ENCODE data around the gene MRTO4. TPM values are rescaled to one million over a fixed set of nuclear protein-coding genes. Genes with fewer than 3 reads are reported as not detected.
"Not testable (repeated sequence)": the region's sequence is repeated elsewhere in the genome, so short reads cannot be mapped to it uniquely, and the experiment has no call there.

MRTO4 gene
- total RNA-seq, 1 experiment from 2014 or later = 79.3 TPM

DNA sequence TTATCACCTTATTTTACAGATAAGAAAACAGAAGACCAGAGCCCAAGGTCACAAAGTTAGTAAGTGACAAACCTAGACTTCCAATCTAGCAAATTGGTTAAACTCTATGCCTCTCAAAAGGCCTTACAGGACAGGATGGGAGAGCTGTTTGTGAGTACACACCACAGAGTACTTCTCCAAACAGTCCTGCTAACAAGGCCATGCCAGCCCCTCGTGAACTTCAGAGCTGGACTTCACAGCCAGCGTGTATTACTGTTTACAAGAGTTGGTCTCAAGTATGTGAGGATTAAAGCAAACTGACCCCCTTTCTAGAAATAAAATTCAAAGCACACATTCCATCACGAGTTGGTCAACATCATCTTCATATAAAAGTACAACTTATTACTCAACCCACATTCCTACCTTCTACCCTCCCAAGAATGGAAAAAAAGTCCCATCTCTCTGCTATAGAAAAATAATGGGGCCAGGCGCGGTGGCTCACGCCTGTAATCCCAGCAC lies 21.7 kb upstream of the MRTO4 start:
- H3K4me3 ChIP-seq (replicated peaks in 1 of 2; ENCODE audit: low read depth in 1 of 2, low read length in 2 of 2) = no peak overlapping the region
- no peak for TF ChIP-seq ELF1 (IDR thresholded peaks at IDR 0.05; ENCODE audit: borderline replicate concordance, low read depth)
- no peak for TF ChIP-seq ZNF274 (IDR thresholded peaks at IDR 0.05; ENCODE audit: low read depth, low read length)
- no peak overlapping the region for H3K9ac ChIP-seq (ENCODE audit: low read length)
- RAD21 ChIA-PET (ENCODE audit: low non-redundant PET in 1 of 2, low total read pairs in 2 of 2, uncharacterized antibody in 2 of 2, unreplicated experiment in 2 of 2) = no interaction called here
- H3K27me3 ChIP-seq (ENCODE audit: insufficient read depth, low read length) = no peaks in the 10 kb centered on the region
- POLR2A ChIA-PET = no interaction called here
- DNase-seq (ENCODE audit: low read depth, low spot score) = no peak
- H4K20me1 ChIP-seq (ENCODE audit: insufficient read depth) = no peaks in the 10 kb centered on the region; the same call in 1 of the 2 replicates
- H3K79me2 ChIP-seq (ENCODE audit: insufficient read depth, low read length) = peaks cover 5% of the 10 kb centered on the region; the same call in 1 of the 2 replicates
- H3K36me3 ChIP-seq (ENCODE audit: control insufficient read depth in 1 of 2, insufficient read depth in 2 of 2, low read length in 2 of 2) = peaks cover 50 to 64% of the 10 kb centered on the region in 2 experiments
- no peak overlapping the region for H2AFZ ChIP-seq (ENCODE audit: low read depth, low read length, poor library complexity, severe bottlenecking)
- no peaks in the 10 kb centered on the region for H3K4me1 ChIP-seq (ENCODE audit: control insufficient read depth in 1 of 2, insufficient read depth in 2 of 2, low read length in 2 of 2)
- no TSS peak for BruUV-seq (replicated peaks)
- H3K9me3 ChIP-seq (ENCODE audit: control insufficient read depth in 1 of 2, insufficient read depth in 1 of 2, low read depth in 1 of 2, low read length in 2 of 2) = no peaks in the 10 kb centered on the region
- H3K9me2 ChIP-seq (ENCODE audit: insufficient read depth) = no peaks in the 10 kb centered on the region
- no peak for ATAC-seq
- H3K27ac ChIP-seq (ENCODE audit: low read depth, low read length) = no peak overlapping the region
- H3K4me2 ChIP-seq (ENCODE audit: low read length) = no peak overlapping the region
- intact Hi-C loops (cut with micrococcal nuclease) = no loop called here
- CTCF ChIA-PET = interaction anchor here (0.6 to 0.8 kb wide), 2 partner anchors 11 to 674 kb away, joined by 3 read pairs; no protein-coding TSS in a partner anchor

GRCh38 chr1:19231736-19232523 lies 19.7 kb upstream of the MRTO4 start:
- H3K9ac ChIP-seq (ENCODE audit: low read length); BruUV-seq (replicated peaks); RAD21 ChIA-PET (ENCODE audit: low non-redundant PET in 1 of 2, low total read pairs in 2 of 2, uncharacterized antibody in 2 of 2, unreplicated experiment in 2 of 2); H2AFZ ChIP-seq (ENCODE audit: low read depth, low read length, poor library complexity, severe bottlenecking); H3K27ac ChIP-seq (ENCODE audit: low read depth, low read length); H4K20me1 ChIP-seq (ENCODE audit: insufficient read depth); H3K4me2 ChIP-seq (ENCODE audit: low read length); POLR2A ChIA-PET; H3K4me3 ChIP-seq (replicated peaks in 1 of 2; ENCODE audit: low read depth in 1 of 2, low read length in 2 of 2); H3K79me2 ChIP-seq (ENCODE audit: insufficient read depth, low read length); H3K9me2 ChIP-seq (ENCODE audit: insufficient read depth); H3K4me1 ChIP-seq (ENCODE audit: control insufficient read depth in 1 of 2, insufficient read depth in 2 of 2, low read length in 2 of 2); H3K27me3 ChIP-seq (ENCODE audit: insufficient read depth, low read length); H3K9me3 ChIP-seq (ENCODE audit: control insufficient read depth in 1 of 2, insufficient read depth in 1 of 2, low read depth in 1 of 2, low read length in 2 of 2); DNase-seq (ENCODE audit: low read depth, low spot score); intact Hi-C loops (cut with micrococcal nuclease): not testable (repeated sequence)
- CTCF ChIA-PET = interaction anchor here (1.4 kb wide), 1 partner anchor 9 kb away, joined by 3 read pairs; no protein-coding TSS in a partner anchor
- ATAC-seq = 0 out of 2 replicates have a peak, but pooled peaks have one; percentile 17
- H3K36me3 ChIP-seq (ENCODE audit: control insufficient read depth in 1 of 2, insufficient read depth in 2 of 2, low read length in 2 of 2) = peaks cover 46 to 53% of the 10 kb centered on the region in 2 experiments
